Uterus (tissue), 4 donors: Measurements from ENCODE around the gene TANGO2. TPM values are rescaled to one million over a fixed set of nuclear protein-coding genes. Genes with fewer than 3 reads are reported as not detected.

ENCODE experiments used
- DNase-seq, 2 donors: peaks; one replicate each; pipeline ENCODE4 v3.0.0-alpha.2; 2019 to 2020
- H3K27ac ChIP-seq, 2 donors: fragments of 200-600 bp; sonication (generic); 1 replicate in 1 of 2; 2 replicates in 1 of 2; pipeline ENCODE4 v1.5.1; 2016 to 2018
- H3K27me3 ChIP-seq, 2 donors: fragments of 200-600 bp; sonication (generic); one replicate each; pipeline ENCODE4 v1.5.1; 2018 to 2019; ENCODE audit warnings: control low read depth in 1 of 2
- H3K36me3 ChIP-seq, 2 donors: fragments of 200-600 bp; sonication (generic); one replicate each; pipeline ENCODE4 v1.5.1; 2019; ENCODE audit warnings: control low read depth in 1 of 2
- H3K4me1 ChIP-seq, 2 donors: fragments of 200-600 bp; sonication (generic); one replicate each; pipeline ENCODE4 v1.5.1; 2018 to 2019; ENCODE audit warnings: control low read depth in 1 of 2
- H3K4me3 ChIP-seq, 2 donors: fragments of 200-600 bp; sonication (generic); 1 replicate in 1 of 2; 2 replicates in 1 of 2; pipeline ENCODE4 v1.5.1; 2018 to 2019; ENCODE audit warnings: mild to moderate bottlenecking in 1 of 2
- H3K9me3 ChIP-seq, 2 donors: fragments of 200-600 bp; sonication (generic); one replicate each; pipeline ENCODE4 v1.5.1; 2019; ENCODE audit warnings: control low read depth in 1 of 2
- POLR2A ChIP-seq, 2 donors: fragments of 450-650 bp; IDR thresholded peaks; one replicate each; pipeline ENCODE4 v1.6.1; 2016; ENCODE audit warnings: antibody characterized with exemption in 2 of 2, mild to moderate bottlenecking in 1 of 2, moderate library complexity in 1 of 2
- intact Hi-C: fragments of 100-400 bp; cut with DNase I; formaldehyde crosslinking; loops from one replicate; pipeline ENCODE4 v1.15.1; 2023; ENCODE audit warnings: low total_unique reads
- total RNA-seq, 4 donors: library from RNA; depleted of rRNA in 3 of 4; stranded (reverse); fragments of >200 nt in 3 of 4; gene quantifications; one replicate each; pipeline versions ENCODE4 v1.1.0 to v1.2.4, GENCODE V29; 2014 to 2023
- TF ChIP-seq, protein P1 (sequence below), 4 experiments: fragments of 200-600 bp in 2 of 4; fragments of 450-650 bp in 2 of 4; sonication (generic) in 2 of 4; IDR thresholded peaks; one replicate each; pipeline ENCODE4 v1.5.1; 2016 to 2019; ENCODE audit warnings: antibody characterized with exemption in 4 of 4, mild to moderate bottlenecking in 2 of 4, moderate library complexity in 1 of 4
- donor health status: DM: yes; HTN: yes; CAD: no.

The TANGO2 gene
- total RNA-seq, 4 donors from 2014 or later = 2.8 to 25.1 (median 13.3) TPM

GRCh38 chr22:20096574-20097420 lies 75.9 kb downstream of the TANGO2 start:
- Histone ChIP-seq H3K9me3 (no peaks in the 10 kb centered on the region), H3K27ac (no peak overlapping the region), H3K36me3 (no peaks in the 10 kb centered on the region), H3K4me3 (no peak overlapping the region), H3K27me3 (no peaks in the 10 kb centered on the region), H3K4me1 (no peaks in the 10 kb centered on the region)
- TF ChIP-seq, protein P1, sequence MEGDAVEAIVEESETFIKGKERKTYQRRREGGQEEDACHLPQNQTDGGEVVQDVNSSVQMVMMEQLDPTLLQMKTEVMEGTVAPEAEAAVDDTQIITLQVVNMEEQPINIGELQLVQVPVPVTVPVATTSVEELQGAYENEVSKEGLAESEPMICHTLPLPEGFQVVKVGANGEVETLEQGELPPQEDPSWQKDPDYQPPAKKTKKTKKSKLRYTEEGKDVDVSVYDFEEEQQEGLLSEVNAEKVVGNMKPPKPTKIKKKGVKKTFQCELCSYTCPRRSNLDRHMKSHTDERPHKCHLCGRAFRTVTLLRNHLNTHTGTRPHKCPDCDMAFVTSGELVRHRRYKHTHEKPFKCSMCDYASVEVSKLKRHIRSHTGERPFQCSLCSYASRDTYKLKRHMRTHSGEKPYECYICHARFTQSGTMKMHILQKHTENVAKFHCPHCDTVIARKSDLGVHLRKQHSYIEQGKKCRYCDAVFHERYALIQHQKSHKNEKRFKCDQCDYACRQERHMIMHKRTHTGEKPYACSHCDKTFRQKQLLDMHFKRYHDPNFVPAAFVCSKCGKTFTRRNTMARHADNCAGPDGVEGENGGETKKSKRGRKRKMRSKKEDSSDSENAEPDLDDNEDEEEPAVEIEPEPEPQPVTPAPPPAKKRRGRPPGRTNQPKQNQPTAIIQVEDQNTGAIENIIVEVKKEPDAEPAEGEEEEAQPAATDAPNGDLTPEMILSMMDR (IDR thresholded peaks at IDR 0.05) = no peak
- TF ChIP-seq POLR2A (IDR thresholded peaks at IDR 0.05) = no peak
- intact Hi-C loops = no loop called here
- DNase-seq = no peak

GRCh38 chr22:20099099-20099711 lies 78.3 kb downstream of the TANGO2 start:
- H3K27ac ChIP-seq = no peak overlapping the region
- no peaks in the 10 kb centered on the region for H3K36me3 ChIP-seq
- TF ChIP-seq, protein P1 (IDR thresholded peaks at IDR 0.05) = no peak
- no peak for TF ChIP-seq POLR2A (IDR thresholded peaks at IDR 0.05)
- H3K4me3 ChIP-seq = no peak overlapping the region
- H3K27me3 ChIP-seq = no peaks in the 10 kb centered on the region
- no peaks in the 10 kb centered on the region for H3K9me3 ChIP-seq
- intact Hi-C loops = no loop called here
- no peaks in the 10 kb centered on the region for H3K4me1 ChIP-seq
- DNase-seq = no peak

- H3K27me3 ChIP-seq = no peaks in the 10 kb centered on the region
- no peak for DNase-seq
- H3K36me3 ChIP-seq = no peaks in the 10 kb centered on the region
- H3K4me3 ChIP-seq = no peak overlapping the region
- intact Hi-C loops = no loop called here
- no peak for TF ChIP-seq POLR2A (IDR thresholded peaks at IDR 0.05)
- TF ChIP-seq, protein P1 (IDR thresholded peaks at IDR 0.05) = no peak
- H3K4me1 ChIP-seq = no peaks in the 10 kb centered on the region
- H3K27ac ChIP-seq = no peak overlapping the region
- H3K9me3 ChIP-seq = no peaks in the 10 kb centered on the region
Observed at GRCh38 chr22:20101638-20102037, 80.7 kb downstream of the TANGO2 start.

- Histone ChIP-seq H3K27ac (no peak overlapping the region), H3K4me1 (no peaks in the 10 kb centered on the region), H3K4me3 (no peak overlapping the region), H3K27me3 (no peaks in the 10 kb centered on the region), H3K36me3 (no peaks in the 10 kb centered on the region), H3K9me3 (no peaks in the 10 kb centered on the region)
- DNase-seq = no peak
- intact Hi-C loops = no loop called here
- TF ChIP-seq, protein P1 (IDR thresholded peaks at IDR 0.05) = no peak
- TF ChIP-seq POLR2A (IDR thresholded peaks at IDR 0.05) = no peak
Observed at GRCh38 chr22:20102203-20102780, 81.4 kb downstream of the TANGO2 start.
